GM23338 (cell line): ENCODE results near the gene OR6A2. TPM values are rescaled to one million over a fixed set of nuclear protein-coding genes. Genes with fewer than 3 reads are reported as not detected.

Experiments used
- EZH2phosphoT487 ChIP-seq: fragments of 200-600 bp; sonication (generic); IDR thresholded peaks from one replicate; pipeline ENCODE4 v1.8.1; 2018; ENCODE audit warnings: antibody characterized with exemption; ENCODE audit not compliant: unreplicated experiment
- NANOG ChIP-seq: IDR thresholded peaks from 2 replicates; pipeline ENCODE4 v1.6.1; 2016; ENCODE audit warnings: antibody characterized with exemption, borderline replicate concordance
- POLR2AphosphoS5 ChIP-seq: IDR thresholded peaks from 2 replicates; pipeline ENCODE4 v1.6.1; 2016; ENCODE audit warnings: antibody characterized with exemption, low read depth
- STAT1 ChIP-seq: IDR thresholded peaks from one replicate; pipeline ENCODE4 v1.6.1; 2016; ENCODE audit warnings: antibody characterized with exemption; ENCODE audit not compliant: unreplicated experiment
- ZNF114 ChIP-seq: fragments of 250-450 bp; sonication (Bioruptor Pico); IDR thresholded peaks from 2 replicates; pipeline ENCODE4 v1.5.0; 2020; ENCODE audit warnings: mild to moderate bottlenecking, moderate library complexity
- ZNF331 ChIP-seq: fragments of 250-450 bp; sonication (Bioruptor Pico); IDR thresholded peaks from 2 replicates; pipeline ENCODE4 v1.5.0; 2020; ENCODE audit warnings: low read depth, mild to moderate bottlenecking, moderate library complexity
- polyA plus RNA-seq: library from polyadenylated mRNA; unstranded; fragments of >200 nt; fragmentation: Nextera tagmentation; extraction: Ambion mirVana; gene quantifications from 2 replicates; pipeline ENCODE4 v1.2.1, GENCODE V29; 2016
- total RNA-seq: library from RNA; depleted of rRNA; stranded (reverse); fragments of >200 nt; shearing (Covaris generic); gene quantifications from 2 replicates; pipeline ENCODE4 v1.2.3, GENCODE V29; 2014
- TF ChIP-seq, protein P1 (sequence below): fragments of 250-450 bp; sonication (Bioruptor Pico); IDR thresholded peaks from 2 replicates; pipeline ENCODE4 v1.5.0; 2020; ENCODE audit warnings: mild to moderate bottlenecking, moderate library complexity
- TF ChIP-seq, protein P2 (sequence below): IDR thresholded peaks from one replicate; pipeline ENCODE4 v1.6.1; 2018; ENCODE audit warnings: antibody characterized with exemption; ENCODE audit not compliant: unreplicated experiment

Gene OR6A2
- total and polyA plus RNA-seq, 2 experiments from 2014 or later, result 0.06 to 0.97 TPM

DNA sequence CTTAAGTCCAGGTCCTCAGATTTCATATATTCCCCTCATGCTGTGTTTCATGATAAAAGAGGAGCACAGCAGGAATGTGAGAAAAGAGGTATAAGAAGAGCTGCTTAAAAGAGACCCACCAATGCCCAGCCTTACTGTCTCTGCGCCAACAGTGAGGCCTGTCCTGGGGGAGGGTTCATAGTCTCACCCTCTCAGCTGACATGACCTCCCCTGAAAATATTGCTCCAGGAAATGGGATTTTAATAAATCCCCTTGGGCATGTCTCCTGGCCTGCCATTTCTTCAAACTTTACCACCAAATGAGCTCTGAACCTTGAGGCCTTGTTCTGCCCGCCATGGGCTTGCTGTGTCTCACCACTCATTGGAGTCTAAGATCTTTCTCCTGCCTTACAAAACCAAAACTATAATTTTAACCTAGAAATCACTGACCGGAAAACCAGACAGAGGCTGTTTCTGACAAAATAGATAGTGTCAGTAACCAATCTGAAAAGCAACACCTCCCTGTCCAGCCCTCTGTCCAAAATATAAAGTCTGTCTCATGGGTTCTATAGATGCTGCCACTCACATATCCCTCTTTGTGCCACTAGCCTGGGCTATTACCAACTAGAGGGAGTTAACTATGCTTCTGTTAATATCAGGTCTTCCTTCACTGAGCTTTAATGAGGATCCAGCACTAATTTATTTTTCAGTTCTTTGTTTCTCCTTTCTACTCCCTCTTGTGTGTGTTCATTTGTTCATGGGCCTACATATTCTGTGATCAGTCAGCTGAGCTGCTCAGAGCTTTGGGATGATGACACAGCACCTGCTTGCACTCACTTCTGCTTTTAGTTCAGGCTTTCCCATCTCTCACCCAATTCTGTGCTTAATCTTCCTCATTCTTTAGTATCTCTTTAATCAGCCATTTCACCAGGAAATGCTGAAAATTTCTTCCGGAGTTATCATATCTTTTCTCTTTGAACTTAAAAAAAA is 27.3 kb downstream of the OR6A2 start, which contains the start of gene OR2AG2 (continued):
- TF ChIP-seq, protein P1, sequence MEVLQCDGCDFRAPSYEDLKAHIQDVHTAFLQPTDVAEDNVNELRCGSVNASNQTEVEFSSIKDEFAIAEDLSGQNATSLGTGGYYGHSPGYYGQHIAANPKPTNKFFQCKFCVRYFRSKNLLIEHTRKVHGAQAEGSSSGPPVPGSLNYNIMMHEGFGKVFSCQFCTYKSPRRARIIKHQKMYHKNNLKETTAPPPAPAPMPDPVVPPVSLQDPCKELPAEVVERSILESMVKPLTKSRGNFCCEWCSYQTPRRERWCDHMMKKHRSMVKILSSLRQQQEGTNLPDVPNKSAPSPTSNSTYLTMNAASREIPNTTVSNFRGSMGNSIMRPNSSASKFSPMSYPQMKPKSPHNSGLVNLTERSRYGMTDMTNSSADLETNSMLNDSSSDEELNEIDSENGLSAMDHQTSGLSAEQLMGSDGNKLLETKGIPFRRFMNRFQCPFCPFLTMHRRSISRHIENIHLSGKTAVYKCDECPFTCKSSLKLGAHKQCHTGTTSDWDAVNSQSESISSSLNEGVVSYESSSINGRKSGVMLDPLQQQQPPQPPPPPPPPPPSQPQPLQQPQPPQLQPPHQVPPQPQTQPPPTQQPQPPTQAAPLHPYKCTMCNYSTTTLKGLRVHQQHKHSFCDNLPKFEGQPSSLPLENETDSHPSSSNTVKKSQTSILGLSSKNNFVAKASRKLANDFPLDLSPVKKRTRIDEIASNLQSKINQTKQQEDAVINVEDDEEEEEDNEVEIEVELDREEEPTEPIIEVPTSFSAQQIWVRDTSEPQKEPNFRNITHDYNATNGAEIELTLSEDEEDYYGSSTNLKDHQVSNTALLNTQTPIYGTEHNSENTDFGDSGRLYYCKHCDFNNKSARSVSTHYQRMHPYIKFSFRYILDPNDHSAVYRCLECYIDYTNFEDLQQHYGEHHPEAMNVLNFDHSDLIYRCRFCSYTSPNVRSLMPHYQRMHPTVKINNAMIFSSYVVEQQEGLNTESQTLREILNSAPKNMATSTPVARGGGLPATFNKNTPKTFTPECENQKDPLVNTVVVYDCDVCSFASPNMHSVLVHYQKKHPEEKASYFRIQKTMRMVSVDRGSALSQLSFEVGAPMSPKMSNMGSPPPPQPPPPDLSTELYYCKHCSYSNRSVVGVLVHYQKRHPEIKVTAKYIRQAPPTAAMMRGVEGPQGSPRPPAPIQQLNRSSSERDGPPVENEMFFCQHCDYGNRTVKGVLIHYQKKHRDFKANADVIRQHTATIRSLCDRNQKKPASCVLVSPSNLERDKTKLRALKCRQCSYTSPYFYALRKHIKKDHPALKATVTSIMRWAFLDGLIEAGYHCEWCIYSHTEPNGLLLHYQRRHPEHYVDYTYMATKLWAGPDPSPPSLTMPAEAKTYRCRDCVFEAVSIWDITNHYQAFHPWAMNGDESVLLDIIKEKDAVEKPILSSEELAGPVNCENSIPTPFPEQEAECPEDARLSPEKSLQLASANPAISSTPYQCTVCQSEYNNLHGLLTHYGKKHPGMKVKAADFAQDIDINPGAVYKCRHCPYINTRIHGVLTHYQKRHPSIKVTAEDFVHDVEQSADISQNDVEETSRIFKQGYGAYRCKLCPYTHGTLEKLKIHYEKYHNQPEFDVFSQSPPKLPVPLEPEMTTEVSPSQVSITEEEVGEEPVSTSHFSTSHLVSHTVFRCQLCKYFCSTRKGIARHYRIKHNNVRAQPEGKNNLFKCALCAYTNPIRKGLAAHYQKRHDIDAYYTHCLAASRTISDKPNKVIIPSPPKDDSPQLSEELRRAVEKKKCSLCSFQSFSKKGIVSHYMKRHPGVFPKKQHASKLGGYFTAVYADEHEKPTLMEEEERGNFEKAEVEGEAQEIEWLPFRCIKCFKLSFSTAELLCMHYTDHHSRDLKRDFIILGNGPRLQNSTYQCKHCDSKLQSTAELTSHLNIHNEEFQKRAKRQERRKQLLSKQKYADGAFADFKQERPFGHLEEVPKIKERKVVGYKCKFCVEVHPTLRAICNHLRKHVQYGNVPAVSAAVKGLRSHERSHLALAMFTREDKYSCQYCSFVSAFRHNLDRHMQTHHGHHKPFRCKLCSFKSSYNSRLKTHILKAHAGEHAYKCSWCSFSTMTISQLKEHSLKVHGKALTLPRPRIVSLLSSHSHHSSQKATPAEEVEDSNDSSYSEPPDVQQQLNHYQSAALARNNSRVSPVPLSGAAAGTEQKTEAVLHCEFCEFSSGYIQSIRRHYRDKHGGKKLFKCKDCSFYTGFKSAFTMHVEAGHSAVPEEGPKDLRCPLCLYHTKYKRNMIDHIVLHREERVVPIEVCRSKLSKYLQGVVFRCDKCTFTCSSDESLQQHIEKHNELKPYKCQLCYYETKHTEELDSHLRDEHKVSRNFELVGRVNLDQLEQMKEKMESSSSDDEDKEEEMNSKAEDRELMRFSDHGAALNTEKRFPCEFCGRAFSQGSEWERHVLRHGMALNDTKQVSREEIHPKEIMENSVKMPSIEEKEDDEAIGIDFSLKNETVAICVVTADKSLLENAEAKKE (CRISPR knock-in tag), result no peak
- TF ChIP-seq, protein P2, sequence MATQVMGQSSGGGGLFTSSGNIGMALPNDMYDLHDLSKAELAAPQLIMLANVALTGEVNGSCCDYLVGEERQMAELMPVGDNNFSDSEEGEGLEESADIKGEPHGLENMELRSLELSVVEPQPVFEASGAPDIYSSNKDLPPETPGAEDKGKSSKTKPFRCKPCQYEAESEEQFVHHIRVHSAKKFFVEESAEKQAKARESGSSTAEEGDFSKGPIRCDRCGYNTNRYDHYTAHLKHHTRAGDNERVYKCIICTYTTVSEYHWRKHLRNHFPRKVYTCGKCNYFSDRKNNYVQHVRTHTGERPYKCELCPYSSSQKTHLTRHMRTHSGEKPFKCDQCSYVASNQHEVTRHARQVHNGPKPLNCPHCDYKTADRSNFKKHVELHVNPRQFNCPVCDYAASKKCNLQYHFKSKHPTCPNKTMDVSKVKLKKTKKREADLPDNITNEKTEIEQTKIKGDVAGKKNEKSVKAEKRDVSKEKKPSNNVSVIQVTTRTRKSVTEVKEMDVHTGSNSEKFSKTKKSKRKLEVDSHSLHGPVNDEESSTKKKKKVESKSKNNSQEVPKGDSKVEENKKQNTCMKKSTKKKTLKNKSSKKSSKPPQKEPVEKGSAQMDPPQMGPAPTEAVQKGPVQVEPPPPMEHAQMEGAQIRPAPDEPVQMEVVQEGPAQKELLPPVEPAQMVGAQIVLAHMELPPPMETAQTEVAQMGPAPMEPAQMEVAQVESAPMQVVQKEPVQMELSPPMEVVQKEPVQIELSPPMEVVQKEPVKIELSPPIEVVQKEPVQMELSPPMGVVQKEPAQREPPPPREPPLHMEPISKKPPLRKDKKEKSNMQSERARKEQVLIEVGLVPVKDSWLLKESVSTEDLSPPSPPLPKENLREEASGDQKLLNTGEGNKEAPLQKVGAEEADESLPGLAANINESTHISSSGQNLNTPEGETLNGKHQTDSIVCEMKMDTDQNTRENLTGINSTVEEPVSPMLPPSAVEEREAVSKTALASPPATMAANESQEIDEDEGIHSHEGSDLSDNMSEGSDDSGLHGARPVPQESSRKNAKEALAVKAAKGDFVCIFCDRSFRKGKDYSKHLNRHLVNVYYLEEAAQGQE, result no peak
- TF ChIP-seq POLR2AphosphoS5, result no peak
- TF ChIP-seq ZNF331 (CRISPR knock-in tag), result no peak
- TF ChIP-seq EZH2phosphoT487, result no peak
- no peak for TF ChIP-seq STAT1
- no peak for TF ChIP-seq NANOG
- no peak for TF ChIP-seq ZNF114 (CRISPR knock-in tag)
